Inflammatory macrophage (primary cell): Measurements from ENCODE around the gene NFYB.
"Not testable (repeated sequence)": the region's sequence is repeated elsewhere in the genome, so short reads cannot be mapped to it uniquely, and the experiment has no call there.

ENCODE experiments used
- DNase-seq, 2 donors: peaks; one replicate each; pipeline ENCODE4 v3.0.0-alpha.2; 2020 to 2022
- total RNA-seq, 18 experiments: gene quantifications; one replicate each; lab custom pipeline; 2026; ENCODE audit warnings: mixed read lengths in 6 of 18, inconsistent platforms in 2 of 18; lab: John Stamatoyannopoulos, UW

Gene NFYB
- total RNA-seq: 7.8 to 28.0 (median 16.6) reads per million in 18 experiments

DNA sequence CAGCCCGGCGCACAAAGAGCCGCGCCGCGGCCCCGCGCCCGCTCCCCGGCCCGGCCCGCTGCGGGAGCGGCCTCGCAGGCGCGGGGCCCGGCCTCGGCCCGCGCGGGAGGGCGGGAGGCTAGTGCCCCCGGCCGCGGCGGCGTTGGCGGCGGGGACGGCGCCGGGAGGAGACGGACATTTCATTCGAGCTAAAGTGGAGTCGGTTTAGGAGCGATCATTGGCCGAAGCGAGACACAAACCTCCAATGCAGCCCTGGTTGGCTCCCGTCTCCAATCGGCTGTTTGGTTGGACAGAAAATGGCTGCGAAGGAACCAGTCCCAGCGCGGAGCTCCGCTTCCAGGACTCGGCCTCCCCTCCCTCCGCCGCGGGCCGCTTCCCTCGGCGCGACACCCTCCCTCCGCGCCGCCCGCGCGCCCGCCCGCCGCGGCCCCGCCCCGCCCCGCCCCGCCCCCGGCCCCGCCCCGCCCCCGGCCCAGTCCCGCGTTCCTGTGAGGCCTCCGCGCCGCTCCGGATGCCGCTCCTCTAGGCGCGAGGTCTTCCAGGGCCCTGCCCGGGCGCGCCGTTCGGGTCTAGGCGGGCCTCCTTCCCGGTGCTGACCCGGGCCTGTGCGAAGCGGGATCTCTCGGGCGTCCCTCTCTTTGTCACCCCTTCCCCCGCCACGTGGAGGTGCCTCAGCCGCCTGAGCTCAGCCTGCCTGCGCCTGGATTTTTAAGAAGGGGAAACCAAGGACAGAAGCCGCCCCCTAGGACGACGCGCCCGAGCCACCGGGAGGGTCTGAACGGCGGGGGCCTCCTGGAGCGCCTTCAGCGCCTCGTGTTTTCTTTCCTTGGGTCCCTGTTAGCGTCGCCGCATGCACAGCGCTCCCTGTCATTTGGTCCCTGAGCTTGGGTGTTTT is at the start of gene NFYB:
Gene NFYB (minus strand): TSS at position 309 of the 895 bp plus-strand sequence. CDS start 2,757 bp downstream, outside the sequence.
- DNase-seq: peak; percentile 97 to 98

DNA sequence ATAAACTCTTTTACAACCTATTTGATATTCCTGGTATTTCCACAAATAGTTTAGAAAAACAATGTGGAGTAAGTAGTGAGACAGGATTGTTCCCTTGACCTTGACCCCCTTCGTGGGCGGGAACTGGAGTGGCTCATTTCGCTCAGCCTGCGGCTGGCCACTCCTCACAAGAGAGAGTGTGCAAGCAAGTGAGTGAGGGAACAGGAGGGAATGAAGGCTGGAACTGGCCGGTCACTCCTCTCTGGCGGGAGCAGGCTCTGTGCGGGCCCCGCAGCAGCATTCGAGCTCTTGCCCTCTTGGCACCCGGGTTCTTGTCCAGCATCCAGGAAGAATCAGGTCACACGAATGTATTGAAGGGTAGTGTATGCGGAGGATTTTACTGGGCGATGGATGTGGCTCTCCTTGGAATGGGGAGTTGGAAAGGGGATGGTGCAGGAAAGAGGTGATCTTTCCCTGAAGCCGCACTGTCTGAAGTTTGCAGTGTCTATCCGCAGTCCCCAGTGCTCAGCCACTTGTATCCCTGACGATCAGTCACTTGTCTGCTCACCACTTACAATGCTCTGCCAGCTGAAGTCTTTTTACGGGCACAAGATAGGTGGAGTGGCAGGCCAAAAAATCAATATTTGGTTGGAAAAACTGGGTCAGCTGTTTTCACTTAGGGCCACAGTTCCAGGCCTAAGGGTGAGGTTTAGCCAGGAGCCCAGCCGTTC is 49.6 kb upstream of the NFYB start:
- no peak for DNase-seq

DNA sequence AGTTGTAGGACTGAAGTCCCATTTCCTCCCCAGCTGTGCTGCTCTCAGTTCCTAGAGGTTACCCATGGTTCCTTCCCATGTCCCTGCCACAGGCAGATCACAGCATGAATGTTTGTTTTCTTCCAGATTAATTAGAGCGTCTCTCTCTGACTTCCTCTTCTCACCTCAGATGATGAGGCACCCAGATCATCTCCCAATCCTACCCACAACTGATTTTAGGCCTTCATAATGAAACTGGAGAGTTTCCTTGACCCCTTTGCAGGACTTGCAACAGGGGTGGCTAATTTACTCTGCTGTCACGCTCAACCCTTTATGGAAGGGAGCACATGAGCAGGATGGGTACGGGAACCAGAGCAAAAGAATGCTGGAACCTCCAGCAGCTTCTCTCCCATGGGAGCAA is 45.4 kb upstream of the NFYB start:
- no peak for DNase-seq

DNA sequence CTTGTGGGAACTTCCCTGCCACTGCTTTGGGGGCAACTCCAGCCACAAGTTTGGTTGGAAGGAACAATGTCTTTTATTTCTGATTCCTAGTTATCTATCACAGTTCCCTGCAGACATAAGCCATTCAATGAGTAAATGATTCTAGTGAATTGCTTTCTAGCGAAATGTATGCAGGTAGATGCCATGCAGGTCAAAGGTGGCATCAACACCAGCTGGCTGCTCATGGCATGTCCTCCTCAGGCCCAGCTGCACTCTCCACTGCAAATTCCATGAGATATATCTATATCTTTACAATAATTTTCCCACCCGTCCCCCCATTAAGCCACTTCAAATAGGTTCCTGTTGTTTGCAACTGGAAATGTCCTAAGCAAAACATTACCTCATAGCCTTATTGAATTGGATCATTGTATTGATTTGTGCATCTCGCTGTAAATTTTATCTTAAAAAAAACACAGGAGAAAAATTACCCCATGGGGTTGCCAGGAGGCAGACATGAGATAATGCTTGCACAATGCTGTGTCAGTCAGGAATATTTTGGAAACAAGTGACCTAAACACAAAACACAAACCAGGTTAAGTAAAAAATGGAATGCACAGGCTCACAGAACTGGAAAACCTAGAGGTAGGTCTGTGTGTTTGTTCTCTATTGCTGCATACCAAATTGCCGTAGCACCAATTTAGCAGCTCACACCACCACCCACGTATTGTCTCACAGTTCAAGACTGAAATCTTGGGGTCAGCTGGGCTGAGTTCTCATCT is 44.8 kb upstream of the NFYB start:
- no peak for DNase-seq

DNA sequence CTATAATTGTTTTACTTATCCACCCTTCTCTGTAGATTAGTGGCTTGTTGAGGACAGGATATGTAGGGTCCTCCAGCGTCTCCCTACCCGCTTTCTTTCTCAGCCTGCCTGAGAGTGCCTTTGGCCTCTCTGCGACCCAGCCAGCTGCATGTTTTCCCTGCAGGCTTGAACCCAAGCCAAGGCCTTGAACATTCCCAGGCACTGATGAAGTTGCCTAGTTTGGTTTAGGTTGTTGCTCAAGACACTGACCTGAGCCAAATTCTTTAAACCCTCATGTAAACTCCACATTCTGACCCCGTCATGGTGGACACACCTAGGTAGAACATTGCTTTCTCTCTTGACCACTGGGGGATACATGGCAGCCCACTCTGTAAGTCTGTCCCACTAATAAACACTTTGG is 44.1 kb upstream of the NFYB start:
- DNase-seq: no peak

DNA sequence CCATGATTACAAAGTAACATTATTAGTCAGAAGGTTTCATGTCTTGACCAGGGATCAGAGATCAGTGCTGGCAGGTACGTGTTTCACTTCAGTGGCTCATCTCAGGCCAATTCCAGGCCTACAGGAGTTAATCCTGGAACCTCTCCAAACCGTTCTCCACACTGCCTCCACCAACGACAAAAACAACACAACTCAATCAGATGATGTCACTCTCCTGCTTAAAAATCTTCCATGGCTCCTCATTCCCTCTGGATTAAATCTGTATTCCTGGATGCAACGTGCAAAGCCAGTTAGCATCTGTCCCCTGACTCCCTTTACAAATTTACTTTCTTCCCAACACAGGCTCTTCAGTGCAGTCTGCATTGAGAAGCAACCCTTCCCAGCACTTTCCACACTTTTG is 43.3 kb upstream of the NFYB start:
- DNase-seq: no peak

DNA sequence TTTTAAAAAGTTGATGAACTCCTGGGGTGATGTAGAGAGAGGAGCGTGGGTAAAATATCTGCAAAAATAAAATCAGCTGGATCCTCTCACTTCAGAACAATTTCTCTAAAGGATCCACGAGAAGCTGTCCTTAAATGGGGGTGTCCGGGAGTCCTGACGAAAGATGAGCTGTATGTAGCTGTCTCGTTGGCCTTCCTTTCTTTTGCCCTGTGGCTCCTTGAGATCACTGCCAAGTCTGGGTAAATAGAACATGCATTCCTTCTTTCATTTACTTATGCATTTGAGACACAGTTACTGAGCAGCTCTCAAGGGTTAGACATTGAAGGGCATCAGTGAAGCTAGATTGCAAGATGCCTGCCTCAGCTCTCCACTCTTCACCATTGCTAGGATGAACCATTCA is 42.4 kb upstream of the NFYB start:
- no peak for DNase-seq

DNA sequence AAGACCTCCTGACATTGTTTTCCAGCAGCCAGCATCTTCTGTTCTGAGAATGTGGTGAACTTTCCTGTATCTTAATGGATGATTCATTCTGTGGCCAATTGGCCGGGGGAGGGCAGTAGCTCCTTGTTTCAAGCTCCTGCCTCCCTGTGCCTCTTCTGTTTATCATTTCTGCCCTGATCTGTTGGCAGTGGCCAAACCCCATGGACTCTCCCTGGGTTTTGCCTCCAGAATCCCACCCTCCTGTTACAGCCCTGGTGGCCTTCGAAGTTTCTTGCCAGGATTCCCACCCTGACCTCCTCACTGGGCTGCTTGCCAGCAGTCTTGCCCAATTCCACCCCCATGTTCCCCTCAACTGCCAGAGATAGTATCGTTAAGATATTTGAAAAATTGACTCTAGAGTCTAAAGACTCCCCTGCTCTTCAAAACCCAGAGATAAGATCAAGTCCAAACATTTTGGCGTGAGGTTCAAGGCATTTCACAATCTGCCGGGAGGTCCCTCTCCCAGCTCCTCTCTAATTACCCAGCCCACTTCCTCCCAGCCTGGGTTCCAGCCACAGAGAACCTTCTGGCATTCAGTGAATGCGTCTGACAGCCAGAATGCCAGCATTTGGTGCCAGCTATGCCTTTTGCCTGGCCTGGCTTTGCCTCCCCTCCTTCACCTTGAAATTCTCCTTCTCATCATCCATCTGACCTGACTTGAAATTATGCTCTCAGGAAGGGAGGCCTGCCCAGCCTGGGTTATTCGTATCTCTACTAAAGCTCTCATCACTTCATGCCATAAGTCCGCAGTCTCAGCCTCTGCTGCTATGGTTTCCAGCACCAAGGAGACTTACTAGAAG is 39.9 kb upstream of the NFYB start:
- peak; percentile 82 to 93 for DNase-seq

DNA sequence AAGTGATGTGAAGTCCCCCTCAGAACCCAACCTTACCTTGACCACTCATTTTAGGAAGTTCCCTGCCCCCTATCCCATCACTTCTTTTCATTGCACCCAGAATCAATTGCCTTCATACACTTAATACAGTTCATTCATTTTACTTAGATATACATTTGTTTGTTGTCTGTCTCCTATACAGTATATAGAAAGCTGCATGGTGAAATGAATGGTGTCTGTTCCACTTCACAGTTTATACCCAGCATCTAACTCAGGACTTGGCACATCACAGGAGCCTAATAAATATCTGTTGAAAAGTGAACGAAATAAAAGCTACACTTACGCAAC is 39.3 kb upstream of the NFYB start:
- no peak for DNase-seq

DNA sequence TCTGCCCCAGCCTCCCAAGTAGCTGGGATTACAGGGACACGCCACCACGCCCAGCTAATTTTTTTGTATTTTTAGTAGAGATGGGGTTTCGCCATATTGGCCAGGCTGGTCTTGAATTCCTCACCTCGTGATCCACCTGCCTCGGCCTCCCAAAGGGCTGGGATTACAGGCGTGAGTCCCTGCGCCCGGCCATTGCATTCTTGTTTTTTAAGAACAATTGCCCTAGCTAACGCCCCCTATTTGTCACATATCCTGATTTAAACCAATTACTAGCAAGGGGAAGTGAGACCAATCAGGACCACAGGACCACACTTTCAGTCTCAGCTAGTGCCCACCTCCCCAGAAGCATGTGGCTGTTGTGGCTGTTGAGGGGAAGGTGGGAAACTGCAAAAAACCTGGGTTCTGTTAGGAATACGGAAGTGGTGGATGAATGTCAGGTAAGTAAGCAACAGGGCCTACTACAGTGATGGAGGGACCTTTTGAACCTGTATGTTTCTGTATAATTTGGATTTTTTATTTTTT is 37.8 kb upstream of the NFYB start:
- peak in 1 of 2 donors; percentile 2 for DNase-seq

DNA sequence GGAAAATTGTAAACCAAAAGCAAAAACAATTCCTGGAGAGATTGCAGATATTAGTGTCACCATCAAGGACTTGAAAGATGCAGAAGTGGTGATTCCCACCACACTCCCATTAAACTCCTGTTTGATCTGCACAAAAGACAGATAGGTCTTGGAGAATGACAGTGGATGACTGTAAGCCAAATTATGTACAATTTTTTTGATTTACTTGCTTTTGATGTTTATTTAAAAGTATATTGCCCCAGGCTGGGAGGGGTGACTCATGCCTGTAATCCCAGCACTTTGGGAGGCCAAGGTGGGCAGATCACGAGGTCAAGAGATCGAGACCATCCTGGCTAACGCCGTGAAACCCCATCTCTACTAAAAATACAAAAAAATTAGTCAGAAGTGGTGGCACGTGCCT is 35.8 kb upstream of the NFYB start:
- not testable (repeated sequence) for DNase-seq

DNA sequence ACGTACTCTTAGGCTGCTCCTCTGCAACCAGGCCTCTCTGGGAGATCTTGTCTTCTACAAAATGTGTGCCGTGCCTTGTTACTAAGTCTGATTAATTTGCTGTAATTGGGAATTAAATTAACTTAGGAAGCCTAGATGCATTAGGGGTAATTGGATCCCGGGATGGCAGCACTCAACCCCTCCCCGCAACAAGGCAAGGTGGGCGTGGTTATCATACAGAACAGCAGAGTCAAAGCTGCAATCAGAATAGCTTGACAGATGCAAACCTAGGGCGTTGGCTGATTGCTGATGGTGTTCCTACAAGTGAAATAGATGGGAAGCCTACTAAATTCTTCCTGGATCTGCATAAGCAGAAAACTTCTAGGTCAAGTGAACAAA is 34.5 kb upstream of the NFYB start:
- no peak for DNase-seq

DNA sequence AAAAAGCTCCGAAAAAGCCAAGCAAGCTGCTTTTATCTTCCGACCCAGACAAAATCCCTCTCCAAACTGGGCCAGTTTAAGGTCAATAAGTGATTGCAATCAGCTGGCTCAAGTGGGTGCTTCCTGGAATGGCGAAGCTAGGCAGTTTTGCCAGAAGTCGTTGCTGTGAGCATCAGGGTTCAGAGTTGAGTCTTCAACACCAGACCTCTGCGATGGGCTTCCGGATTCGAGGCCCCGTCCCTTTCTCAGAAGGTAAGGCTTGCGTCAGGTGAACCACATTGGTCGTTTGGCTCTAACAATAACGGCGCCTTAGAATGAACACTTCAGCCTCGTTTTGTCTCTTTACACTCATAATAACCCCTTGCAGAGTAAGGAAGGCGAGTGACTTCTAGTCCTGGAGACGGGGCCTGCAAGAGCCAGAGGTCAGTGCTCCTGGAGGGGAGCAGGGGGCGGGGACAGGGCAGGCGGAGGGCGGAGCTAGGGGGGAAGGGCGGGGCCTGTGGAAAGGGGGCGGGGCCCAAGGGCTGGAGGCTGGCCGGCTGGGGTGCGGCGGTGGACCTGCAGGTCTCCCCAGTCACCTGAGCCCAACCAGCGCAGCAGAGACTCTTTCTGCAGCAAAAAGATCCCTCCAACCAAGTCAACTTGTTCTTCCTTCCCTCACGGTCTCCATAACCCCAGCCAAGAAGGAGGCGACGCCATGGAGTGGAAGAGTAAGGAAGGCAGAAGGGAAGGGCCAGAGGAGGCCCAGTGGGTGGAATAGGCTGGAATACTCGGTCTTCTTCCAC is 34.0 kb upstream of the NFYB start:
- no peak for DNase-seq

DNA sequence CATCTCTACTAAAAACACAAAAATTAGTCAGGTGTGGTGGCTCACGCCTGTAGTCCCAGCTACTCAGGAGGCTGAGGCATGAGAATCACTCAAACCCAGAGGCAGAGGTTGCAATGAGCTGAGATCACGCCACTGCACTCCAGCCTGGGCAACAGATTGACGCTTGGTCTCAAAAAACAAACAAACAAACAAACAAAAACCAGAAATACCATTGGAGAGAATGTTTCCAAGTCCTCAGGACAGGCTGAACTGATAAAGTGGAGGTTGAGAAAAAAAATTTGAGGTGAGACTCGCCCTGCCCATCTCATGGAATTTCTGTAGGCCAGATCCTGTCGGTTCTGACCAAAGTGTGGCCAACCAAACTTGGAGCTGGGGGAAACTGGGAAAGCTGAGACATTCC is 30.6 kb upstream of the NFYB start:
- DNase-seq: no peak

DNA sequence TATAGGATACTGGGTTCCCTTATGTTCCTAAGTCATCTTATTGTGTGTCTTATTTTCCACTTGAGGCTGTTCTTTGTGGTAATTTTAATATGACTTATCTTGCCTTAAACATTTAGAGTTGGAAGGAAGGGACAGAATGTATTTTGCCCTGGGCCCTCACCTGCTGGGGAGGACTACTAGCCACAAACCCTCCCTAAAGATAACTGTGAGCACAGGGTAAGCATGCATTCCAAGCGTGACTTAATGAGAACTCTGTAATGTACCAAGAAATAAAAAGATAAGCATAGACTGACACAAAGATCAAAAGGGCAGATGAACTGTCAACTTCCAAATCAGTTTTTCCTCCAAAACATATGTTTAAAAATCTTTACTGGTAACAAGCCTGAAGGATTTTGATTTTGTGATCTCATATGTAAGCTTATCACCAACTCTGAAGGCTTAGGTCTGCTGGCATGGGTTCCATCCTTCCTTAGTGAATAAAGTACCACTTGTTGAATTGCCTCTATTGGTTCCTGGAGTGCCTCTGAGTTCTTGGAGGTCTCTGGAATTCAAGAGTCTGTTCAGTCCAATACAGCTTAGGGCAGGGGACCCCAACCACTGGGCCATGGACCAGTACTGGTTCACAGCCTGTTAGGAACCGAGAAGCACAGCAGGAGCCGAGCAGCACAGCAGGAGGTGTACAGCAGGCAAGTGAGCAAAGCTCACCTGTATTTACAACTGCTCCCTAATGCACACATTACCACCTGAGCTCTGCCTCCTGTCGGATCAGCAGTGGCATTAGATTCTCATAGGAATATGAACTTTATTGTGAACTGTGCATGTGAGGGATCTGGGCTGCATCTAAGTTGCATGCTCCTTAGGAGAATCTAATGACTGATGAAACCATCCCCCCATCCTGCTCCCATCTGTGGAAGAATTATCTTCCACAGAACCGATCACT is 29.8 kb upstream of the NFYB start:
- no peak for DNase-seq

DNA sequence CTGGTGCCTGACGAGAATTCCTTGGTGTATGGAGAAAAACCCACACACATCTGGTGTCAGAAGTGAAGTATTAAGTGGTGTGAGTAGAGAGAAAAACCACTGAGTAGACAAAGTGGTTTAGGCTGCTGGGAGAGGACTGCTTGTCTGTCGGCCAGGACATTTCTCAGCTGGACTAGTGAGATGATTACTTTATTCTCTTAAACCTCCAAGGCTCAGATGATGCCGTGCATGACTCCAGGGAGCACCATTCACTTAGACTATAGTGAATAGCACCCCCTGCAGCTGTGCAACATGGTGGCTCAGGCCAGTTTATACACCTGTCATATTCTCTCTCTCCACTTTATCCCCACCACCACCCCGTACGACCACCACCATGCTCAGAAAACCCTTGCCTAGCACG is 28.5 kb upstream of the NFYB start:
- no peak for DNase-seq

DNA sequence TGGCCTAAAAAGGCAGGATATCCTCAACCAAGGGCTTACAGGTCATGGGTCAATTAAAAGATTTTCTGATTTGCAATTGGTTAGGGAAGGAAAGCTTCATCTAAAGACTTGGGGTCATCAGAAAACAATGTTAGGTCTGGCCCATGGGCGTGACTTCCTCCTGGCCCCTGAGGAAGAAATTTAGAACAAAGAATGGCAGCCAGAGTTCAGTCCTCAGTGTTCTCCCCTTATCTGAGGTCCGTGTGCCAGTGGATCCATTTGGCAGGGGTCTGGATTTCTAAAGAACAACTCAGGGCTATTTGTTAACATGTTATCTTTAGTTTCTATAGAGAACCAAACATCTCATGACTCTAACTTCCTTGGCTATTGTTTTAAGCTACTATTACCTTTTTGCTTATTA is 27.8 kb upstream of the NFYB start:
- no peak for DNase-seq

DNA sequence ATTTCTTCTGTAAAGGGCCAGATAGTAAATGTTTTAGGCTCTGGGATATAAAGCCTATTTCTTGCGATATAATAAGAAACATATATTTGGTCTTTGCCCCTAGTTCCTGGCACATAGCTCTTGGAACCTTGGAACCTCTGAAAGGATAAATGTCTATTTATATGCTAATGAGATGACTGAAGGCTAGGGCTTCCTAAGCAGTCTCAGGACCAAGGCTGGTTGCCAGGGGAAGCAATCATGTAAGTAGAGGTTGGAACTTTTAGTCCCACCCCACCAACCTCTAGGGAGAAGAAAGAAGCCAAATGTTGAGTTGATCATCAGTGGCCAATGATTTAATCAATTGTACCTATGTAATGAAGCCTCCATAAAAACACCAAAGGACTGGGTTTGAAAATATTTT is 26.6 kb upstream of the NFYB start:
- DNase-seq: no peak

DNA sequence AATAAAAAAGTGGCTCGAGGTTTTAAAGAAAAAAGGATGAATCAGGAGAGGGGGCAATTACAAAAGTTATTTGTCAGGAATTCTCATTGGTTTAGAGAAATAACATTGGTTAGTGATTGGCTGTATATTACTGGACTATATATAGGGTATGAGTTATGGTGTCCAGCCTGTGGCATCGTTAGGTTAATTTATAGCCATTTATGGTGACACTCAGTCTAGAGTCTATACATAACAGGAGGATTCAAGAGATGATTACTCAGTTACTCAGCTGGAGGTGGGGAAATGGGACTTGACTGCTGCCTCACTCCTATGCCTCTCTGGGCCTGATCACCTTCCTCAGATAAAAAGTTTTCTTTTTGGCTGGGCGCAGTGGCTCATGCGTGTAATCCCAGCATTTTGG is 25.6 kb upstream of the NFYB start:
- no peak for DNase-seq

DNA sequence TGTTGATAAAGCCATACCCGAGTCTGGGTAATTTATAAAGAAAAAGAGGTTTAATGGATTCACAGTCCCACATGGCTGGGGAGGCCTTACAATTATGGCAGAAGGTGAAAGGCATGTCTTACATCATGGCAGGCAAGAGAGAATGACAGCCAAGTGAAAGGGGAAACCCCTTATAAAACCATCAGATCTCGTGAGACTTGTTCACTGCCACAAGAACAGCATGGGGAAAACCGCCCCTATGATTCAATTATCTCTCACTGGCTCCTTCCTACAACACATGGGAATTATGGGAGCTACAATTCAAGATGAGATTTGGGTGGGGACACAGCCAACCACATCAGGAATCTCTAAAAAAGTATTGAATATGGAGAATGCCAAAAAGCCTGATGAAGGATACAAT is 25.0 kb upstream of the NFYB start:
- DNase-seq: peak; percentile 7 to 9
